Measurements from ENCODE around the gene TFDP1. TPM values are rescaled to one million over a fixed set of nuclear protein-coding genes. Genes with fewer than 3 reads are reported as not detected.

The TFDP1 gene
- total RNA-seq, 2 donors from 2014 or later, result 31.1 to 33.6 TPM

GRCh38 chr13:113634279-113635047 lies 49.9 kb downstream of the TFDP1 start:
- H3K27me3 Mint-ChIP-seq, result no peaks in the 10 kb centered on the region
- no peak overlapping the region for H3K27ac Mint-ChIP-seq
- H3K4me3 Mint-ChIP-seq, result no peak overlapping the region
- ATAC-seq (no peak), DNase-seq (no peak)
- H3K4me1 Mint-ChIP-seq, result peaks cover 1% of the 10 kb centered on the region
- H3K36me3 Mint-ChIP-seq (ENCODE audit: low read depth), result peaks cover 11% of the 10 kb centered on the region
- H3K9me3 ChIP-seq (ENCODE audit: control insufficient read depth, low read length, poor library complexity, severe bottlenecking), result no peaks in the 10 kb centered on the region

GRCh38 chr13:113635048-113635420 lies 50.5 kb downstream of the TFDP1 start:
- H3K9me3 ChIP-seq (ENCODE audit: control insufficient read depth, low read length, poor library complexity, severe bottlenecking), result no peaks in the 10 kb centered on the region
- peaks cover 10% of the 10 kb centered on the region for H3K36me3 Mint-ChIP-seq (ENCODE audit: low read depth)
- ATAC-seq, result no peak
- no peak overlapping the region for H3K27ac Mint-ChIP-seq
- no peak for DNase-seq
- no peaks in the 10 kb centered on the region for H3K27me3 Mint-ChIP-seq
- H3K4me1 Mint-ChIP-seq, result no peaks in the 10 kb centered on the region
- H3K4me3 Mint-ChIP-seq, result no peak overlapping the region

- Mint-ChIP-seq H3K4me1 (no peaks in the 10 kb centered on the region), H3K4me3 (no peak overlapping the region), H3K27me3 (no peaks in the 10 kb centered on the region), H3K27ac (no peak overlapping the region), H3K36me3 (ENCODE audit: low read depth) (peaks cover 10% of the 10 kb centered on the region)
- no peak for DNase-seq
- ATAC-seq, result no peak
- H3K9me3 ChIP-seq (ENCODE audit: control insufficient read depth, low read length, poor library complexity, severe bottlenecking), result no peaks in the 10 kb centered on the region
Measured at GRCh38 chr13:113635709-113636108, 51.2 kb downstream of the TFDP1 start.

GRCh38 chr13:113636266-113636963 lies 51.9 kb downstream of the TFDP1 start:
- no peaks in the 10 kb centered on the region for H3K9me3 ChIP-seq (ENCODE audit: control insufficient read depth, low read length, poor library complexity, severe bottlenecking)
- Mint-ChIP-seq H3K36me3 (ENCODE audit: low read depth) (peaks cover 10% of the 10 kb centered on the region), H3K27me3 (no peaks in the 10 kb centered on the region), H3K4me1 (no peaks in the 10 kb centered on the region), H3K27ac (no peak overlapping the region), H3K4me3 (no peak overlapping the region)
- DNase-seq, result no peak
- no peak for ATAC-seq

- DNase-seq (no peak), ATAC-seq (no peak)
- Mint-ChIP-seq H3K27me3 (no peaks in the 10 kb centered on the region), H3K36me3 (ENCODE audit: low read depth) (peaks cover 10% of the 10 kb centered on the region), H3K4me1 (no peaks in the 10 kb centered on the region), H3K27ac (no peak overlapping the region), H3K4me3 (no peak overlapping the region)
- no peaks in the 10 kb centered on the region for H3K9me3 ChIP-seq (ENCODE audit: control insufficient read depth, low read length, poor library complexity, severe bottlenecking)
Measured at GRCh38 chr13:113637262-113638160, 53.0 kb downstream of the TFDP1 start.

- Mint-ChIP-seq H3K4me3 (no peak overlapping the region), H3K36me3 (ENCODE audit: low read depth) (peaks cover 10% of the 10 kb centered on the region), H3K27ac (no peak overlapping the region), H3K27me3 (no peaks in the 10 kb centered on the region), H3K4me1 (no peaks in the 10 kb centered on the region)
- no peaks in the 10 kb centered on the region for H3K9me3 ChIP-seq (ENCODE audit: control insufficient read depth, low read length, poor library complexity, severe bottlenecking)
- DNase-seq (no peak), ATAC-seq (no peak)
Measured at GRCh38 chr13:113638173-113638746, 53.7 kb downstream of the TFDP1 start.

GRCh38 chr13:113638806-113639205 lies 54.3 kb downstream of the TFDP1 start:
- Mint-ChIP-seq H3K4me3 (no peak overlapping the region), H3K4me1 (no peaks in the 10 kb centered on the region), H3K27me3 (no peaks in the 10 kb centered on the region), H3K27ac (no peak overlapping the region), H3K36me3 (ENCODE audit: low read depth) (peaks cover 10% of the 10 kb centered on the region)
- DNase-seq (no peak), ATAC-seq (no peak)
- no peaks in the 10 kb centered on the region for H3K9me3 ChIP-seq (ENCODE audit: control insufficient read depth, low read length, poor library complexity, severe bottlenecking)

- ATAC-seq (no peak), DNase-seq (no peak)
- H3K36me3 Mint-ChIP-seq (ENCODE audit: low read depth), result peaks cover 6% of the 10 kb centered on the region
Measured at GRCh38 chr13:113639616-113640262, 55.2 kb downstream of the TFDP1 start.

GRCh38 chr13:113641426-113641825 lies 56.9 kb downstream of the TFDP1 start:
- ATAC-seq (no peak), DNase-seq (no peak)
- H3K4me3 Mint-ChIP-seq, result no peak overlapping the region
- H3K27me3 Mint-ChIP-seq, result no peaks in the 10 kb centered on the region
- peaks cover 6% of the 10 kb centered on the region for H3K36me3 Mint-ChIP-seq (ENCODE audit: low read depth)
- H3K9me3 ChIP-seq (ENCODE audit: control insufficient read depth, low read length, poor library complexity, severe bottlenecking), result peaks cover 4% of the 10 kb centered on the region
- no peak overlapping the region for H3K27ac Mint-ChIP-seq
- H3K4me1 Mint-ChIP-seq, result peaks cover 2% of the 10 kb centered on the region

More at GRCh38 chr13:113639616-113640262, 55.2 kb downstream of the TFDP1 start:
- H3K4me3 Mint-ChIP-seq, result no peak overlapping the region
- no peaks in the 10 kb centered on the region for H3K4me1 Mint-ChIP-seq
- no peaks in the 10 kb centered on the region for H3K27me3 Mint-ChIP-seq
- H3K27ac Mint-ChIP-seq, result no peak overlapping the region
- no peaks in the 10 kb centered on the region for H3K9me3 ChIP-seq (ENCODE audit: control insufficient read depth, low read length, poor library complexity, severe bottlenecking)

GRCh38 chr13:113642563-113642962 lies 58.0 kb downstream of the TFDP1 start:
- H3K4me3 Mint-ChIP-seq, result no peak overlapping the region
- peaks cover 7% of the 10 kb centered on the region for H3K4me1 Mint-ChIP-seq
- H3K27ac Mint-ChIP-seq, result no peak overlapping the region
- H3K9me3 ChIP-seq (ENCODE audit: control insufficient read depth, low read length, poor library complexity, severe bottlenecking), result peaks cover 4% of the 10 kb centered on the region
- DNase-seq, result no peak
- H3K27me3 Mint-ChIP-seq, result no peaks in the 10 kb centered on the region
- peaks cover 4% of the 10 kb centered on the region for H3K36me3 Mint-ChIP-seq (ENCODE audit: low read depth)
- no peak for ATAC-seq

- no peak overlapping the region for H3K4me3 Mint-ChIP-seq
- no peaks in the 10 kb centered on the region for H3K27me3 Mint-ChIP-seq
- peaks cover 4% of the 10 kb centered on the region for H3K9me3 ChIP-seq (ENCODE audit: control insufficient read depth, low read length, poor library complexity, severe bottlenecking)
- H3K36me3 Mint-ChIP-seq (ENCODE audit: low read depth), result peaks cover 4% of the 10 kb centered on the region
- ATAC-seq, result no peak
- no peak for DNase-seq
- H3K4me1 Mint-ChIP-seq, result peaks cover 8% of the 10 kb centered on the region
- no peak overlapping the region for H3K27ac Mint-ChIP-seq
Measured at GRCh38 chr13:113643593-113643992, 59.0 kb downstream of the TFDP1 start.

GRCh38 chr13:113644800-113645199 lies 60.2 kb downstream of the TFDP1 start:
- ATAC-seq, result no peak
- Mint-ChIP-seq H3K27me3 (no peaks in the 10 kb centered on the region), H3K4me3 (no peak overlapping the region), H3K4me1 (peaks cover 12% of the 10 kb centered on the region), H3K36me3 (ENCODE audit: low read depth) (no peaks in the 10 kb centered on the region), H3K27ac (no peak overlapping the region)
- no peak for DNase-seq
- H3K9me3 ChIP-seq (ENCODE audit: control insufficient read depth, low read length, poor library complexity, severe bottlenecking), result peaks cover 4% of the 10 kb centered on the region
